ENCODE data around the gene WDR74.
"Not testable (repeated sequence)": the region's sequence is repeated elsewhere in the genome, so short reads cannot be mapped to it uniquely, and the experiment has no call there.

The WDR74 gene

DNA sequence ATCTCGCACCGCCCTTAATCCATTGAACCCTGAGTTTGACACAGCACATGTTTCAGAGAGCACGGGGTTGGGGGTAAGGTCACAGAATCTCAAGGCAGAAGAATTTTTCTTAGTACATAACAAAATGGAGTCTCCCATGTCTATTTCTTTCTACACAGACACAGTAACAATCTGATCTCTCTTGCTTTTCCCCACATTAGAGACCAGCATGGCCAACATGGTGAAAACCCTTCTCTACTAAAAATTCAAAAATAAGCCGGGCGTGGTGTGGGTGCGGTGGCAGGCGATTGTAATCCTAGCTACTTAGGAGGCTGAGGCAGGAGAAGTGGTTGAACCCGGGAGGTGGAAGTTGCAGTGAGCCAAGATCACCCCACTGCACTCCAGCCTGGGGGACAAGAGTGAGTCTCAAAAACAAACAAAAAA, 19.9 kb upstream of the WDR74 start:
- not testable (repeated sequence) for DNase-seq

DNA sequence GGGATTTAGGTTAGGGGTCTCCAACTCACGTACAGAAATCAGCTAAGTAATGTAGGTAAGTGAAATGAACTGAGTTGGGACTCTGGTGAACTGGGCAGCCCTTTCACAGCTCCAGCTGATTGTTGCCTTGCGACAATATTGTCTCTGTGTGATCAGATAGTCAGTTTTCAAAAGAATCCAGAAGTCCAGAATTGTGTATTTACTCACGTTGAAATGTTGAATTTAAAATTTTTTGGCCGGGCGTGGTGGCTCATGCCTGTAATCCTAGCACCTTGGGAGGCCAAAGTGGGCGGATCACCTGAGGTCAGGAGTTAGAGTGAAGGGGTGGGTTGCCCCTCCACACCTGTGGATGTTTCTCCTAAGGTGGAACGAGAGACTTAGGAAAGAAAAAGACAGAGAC, 18.8 kb upstream of the WDR74 start:
- no peak for DNase-seq

DNA sequence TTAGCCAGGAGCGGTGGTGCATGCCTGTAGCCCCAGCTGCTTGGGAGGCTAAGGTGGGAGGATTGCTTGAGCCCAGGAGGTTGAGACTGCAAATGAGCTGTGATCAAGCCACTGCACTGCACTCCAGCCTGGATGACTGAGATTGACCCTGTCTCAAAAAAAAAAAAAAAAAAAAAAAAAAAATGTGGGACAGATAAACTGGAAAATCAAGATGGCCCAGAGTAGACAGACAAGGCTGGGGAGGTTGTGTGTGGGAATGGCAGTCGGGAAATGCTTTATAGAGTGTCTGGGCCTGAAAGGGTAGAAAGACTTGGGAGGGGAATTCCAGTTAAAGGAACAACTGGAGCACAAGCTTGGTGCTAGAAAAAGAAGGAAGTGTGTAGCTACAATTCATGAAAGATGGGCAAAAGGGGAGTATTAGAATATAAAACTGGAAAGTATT, 18.2 kb upstream of the WDR74 start:
- no peak for DNase-seq

DNA sequence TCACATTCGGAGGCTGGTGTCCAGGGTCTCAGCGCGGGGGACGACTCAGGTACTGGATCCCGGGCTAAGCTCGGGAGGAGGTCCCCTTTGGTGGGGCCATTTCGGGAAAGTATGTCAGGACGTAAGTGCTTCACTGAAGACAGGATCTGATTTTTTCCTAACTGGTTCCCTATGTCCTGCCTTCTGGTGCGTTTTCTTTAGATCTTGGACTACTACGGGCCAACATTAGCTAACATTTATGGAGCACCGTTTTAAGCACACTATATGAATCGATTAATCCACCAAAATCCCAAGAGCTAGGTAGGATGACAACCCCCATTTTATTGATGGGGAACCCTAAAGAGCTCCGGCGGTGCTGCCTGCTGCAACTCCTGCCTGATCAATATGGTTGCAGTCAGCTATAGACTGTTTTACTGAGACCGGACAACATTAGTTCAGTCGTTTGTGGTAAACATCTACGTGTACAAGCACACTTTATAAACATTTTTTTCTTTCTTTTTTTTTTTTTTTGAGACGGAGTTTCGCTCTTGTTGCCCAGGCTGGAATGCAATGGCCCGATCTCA, 17.0 kb upstream of the WDR74 start:
- DNase-seq = no peak

DNA sequence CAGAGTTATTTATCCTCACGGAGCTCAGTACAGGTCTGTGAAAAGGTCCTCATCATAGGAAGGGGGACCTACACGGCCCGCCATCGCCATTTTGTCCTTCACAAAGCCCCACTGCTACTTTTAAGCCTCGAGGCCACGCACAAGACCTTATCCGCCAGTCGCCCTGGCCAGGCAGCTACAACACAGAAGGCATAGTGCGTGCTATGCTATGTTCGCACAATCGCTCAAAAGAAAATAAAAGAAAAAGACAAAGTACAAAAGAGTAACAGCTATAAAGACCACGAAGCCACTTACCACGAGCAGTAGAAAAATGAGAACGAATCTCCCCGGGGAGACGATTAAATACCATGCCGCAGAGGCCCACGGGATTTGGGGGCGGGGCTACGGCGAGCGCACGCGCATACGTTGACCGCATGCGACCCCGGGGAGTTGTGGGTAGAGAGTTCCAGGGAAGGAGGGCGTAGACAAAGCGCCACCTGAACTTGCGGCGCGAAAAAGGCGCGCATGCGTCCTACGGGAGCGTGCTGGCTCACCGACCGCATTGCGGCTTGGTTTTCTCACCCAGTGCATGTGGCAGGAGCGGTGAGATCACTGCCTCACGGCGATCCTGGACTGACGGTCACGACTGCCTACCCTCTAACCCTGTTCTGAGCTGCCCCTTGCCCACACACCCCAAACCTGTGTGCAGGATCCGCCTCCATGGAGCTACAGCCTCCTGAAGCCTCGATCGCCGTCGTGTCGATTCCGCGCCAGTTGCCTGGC, 16.4 kb upstream of the WDR74 start:
- peak; percentile 90 for DNase-seq

DNA sequence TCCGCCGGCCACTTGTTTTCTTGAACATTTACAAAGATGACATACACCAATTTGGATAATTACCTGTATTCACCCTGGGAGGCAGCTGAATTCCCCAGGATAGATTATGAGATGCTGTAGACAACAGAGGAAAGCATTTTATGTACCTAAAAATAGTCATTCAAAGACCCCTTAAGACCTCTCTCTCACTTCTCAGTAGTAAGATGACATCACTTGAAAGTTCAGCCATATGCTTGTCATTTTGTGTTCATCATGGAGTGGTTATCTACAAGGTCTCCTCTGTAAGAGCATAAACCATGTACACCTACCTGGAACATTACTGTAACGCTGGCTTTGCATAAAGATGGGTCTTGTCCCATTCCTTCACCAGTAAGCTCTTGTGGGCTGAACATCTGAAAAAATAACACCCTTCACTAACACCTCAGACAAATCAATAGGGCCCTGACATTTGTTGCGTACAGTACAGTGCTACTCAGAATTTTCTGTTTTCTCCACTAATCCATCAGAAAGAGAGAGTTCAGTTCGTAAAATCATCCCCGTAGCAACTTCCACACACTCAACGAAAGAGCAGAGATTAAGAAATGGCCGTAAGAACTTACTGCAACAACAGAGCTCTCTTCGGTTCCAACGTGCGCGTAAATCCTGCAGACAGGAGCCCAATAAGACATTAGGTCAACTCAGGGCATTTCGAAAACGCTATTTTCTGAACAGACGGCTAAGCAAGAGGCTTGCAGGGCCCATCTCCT, 15.6 kb upstream of the WDR74 start:
- DNase-seq = no peak

DNA sequence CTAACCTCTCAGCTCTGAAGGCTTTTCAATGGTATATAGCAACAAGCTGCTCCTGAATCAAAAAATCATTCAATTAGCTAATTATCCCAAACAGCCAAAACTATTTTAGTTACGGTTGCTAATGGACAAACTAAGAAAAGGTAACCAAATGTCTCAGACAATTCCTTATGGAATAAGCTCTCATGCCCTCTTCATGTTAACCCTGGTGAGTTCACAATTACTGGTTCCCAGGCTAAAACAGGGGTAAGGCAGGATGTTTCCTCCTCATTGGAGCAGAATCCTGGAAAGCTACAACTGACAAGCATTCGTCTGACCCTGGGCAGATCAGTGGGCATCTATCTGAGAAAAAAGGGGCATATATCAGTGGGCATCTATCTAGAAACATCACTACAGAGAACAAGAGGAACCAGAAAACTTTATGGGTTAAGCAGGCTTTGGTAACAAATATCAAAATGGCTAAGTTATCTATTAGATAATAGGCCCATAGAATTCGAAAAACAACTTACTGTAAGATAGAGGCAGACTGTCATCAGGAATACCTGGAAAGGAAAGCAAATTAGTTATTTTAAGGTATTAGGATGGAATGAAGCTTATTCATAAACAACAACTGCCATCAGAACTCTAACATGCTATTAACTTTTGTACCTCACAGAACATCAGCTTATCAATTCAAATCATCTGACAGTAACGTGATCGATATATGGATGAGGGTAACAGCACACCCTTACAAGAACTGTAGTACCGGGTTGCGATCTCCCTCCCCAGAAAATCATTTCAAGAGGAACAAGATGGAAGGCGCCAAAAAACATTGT, 14.8 kb upstream of the WDR74 start:
- DNase-seq = no peak

DNA sequence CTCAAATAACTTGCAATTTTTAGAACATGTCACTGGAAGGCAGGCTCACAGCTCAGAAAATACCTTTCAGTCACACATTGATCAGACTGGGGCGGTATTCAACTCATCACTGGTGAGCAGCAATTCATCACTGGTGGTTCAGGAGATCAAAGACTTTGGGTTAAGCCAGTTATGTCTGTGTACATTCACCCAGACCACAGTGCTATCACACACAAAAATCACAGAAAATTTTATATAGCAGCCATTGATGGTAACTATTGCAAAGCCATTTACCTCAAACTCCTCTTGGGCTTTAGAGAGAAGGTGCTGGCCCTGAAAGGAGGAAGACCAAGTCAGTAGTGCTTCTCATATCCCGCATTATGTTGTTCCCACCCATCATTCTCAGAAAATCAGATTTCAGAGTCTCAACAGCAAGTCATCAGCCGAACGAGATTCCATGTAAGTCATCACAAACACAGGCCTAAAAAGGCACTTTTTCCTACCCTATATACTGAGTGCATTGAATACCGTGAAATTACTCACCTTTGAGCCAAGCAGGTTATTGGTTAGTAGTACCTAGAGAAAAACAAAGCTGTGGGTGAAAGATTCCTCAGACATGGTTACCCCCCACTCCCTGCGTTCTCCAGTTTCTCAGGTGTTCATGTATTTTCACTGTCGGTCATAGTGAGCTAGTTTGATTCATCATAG, 14.0 kb upstream of the WDR74 start:
- no peak for DNase-seq

DNA sequence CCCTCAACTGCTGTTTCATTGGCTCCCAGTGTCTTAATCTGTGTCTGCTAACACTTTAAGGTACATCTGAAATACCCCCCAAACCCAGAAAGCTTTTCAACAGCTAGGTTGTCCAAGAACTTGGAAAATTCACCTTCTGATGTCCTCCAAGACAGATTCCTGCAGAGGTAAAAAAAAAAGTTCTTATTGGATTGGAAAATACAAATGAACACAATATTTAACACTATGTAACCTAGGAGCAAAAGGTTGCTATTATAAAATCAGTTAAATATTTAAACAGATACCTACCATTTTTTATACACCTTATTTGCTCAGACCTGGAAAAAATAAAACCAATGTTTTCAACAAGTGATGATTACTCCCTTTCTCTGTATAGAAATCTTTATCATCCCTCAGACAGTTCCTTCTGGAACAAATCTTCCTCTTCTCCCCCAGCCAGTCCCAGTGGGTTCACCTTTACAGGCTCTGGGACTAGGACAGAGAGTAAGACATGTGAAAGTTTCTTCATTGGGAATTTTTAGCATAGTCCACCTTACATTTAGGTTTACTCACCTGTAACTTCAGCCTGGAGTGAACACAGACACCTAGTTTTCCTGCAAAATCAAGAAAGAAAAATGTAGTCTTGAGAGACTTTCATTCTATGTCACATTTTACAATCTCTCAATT, 13.3 kb upstream of the WDR74 start:
- no peak for DNase-seq

DNA sequence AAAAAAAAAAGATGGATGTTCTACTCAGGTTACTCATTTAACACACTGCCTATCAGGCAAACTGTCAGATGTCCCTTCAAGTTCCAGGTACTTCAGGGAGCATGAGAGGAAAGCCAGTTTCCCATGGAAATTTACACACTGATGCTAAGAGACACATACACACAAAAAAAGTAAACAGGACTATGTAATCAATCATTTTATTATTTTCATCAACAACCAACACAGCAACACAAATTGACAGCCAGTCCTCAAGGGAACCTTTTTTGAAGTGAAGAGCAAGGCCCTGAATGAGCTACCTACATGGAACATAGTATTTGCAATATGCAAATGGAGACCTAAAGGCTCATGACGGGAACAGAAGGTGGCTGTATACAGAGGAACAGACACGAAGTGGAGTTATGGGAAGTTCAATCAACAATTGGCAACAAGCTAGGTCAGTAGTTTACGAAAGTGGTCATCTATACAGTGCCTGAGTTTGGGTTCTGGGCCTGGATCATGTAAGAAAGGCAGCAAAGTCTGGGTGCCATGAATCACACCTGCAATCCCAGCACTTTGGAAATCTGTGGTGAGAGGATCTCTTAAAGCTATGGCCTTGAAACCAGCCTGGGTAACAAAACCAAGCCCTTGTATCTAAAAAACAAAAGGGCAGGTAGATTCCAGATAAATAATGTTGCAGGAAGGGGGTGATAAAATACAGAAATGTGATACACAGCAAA, 12.6 kb upstream of the WDR74 start:
- no peak for DNase-seq

DNA sequence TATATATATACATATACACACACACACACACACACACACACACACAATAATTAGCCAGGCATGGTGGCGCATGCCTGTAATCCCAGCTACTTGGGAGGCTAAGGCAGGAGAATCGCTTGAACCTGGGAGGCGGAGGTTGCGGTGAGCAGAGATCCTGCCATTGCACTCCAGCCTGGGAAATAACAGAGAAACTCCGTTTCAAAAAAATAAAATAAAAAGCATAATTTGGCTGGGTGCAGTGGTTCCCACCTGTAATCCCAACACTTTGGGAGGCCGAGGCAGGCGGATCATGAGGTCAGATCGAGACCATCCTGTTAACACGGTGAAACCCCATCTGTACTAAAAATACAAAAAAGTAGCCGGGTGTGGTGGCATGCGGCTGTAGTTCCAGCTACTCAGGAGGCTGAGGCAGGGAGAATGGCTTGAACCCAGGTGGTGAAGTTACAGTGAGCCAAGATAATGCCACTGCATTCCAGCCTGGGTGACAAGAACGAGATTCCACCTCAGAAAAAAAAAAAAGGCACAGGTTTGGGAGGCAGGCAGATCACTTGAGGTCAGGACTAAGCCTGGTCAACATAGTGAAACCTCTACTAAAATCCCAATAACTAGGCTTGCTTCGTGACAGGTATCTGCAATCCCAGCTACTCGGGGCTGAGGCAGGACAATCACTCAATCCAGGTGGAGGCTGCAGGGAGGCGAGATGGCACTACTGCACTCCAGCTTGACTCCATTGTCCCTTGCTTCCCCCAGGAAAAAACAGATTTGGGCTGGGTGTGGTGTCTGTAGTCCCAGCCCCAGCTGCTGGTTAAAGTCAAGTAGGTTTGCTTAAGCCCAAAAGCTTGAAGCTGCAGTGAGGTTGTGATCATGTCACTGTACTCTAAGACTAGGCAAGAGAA, 11.8 kb upstream of the WDR74 start:
- DNase-seq = no peak

DNA sequence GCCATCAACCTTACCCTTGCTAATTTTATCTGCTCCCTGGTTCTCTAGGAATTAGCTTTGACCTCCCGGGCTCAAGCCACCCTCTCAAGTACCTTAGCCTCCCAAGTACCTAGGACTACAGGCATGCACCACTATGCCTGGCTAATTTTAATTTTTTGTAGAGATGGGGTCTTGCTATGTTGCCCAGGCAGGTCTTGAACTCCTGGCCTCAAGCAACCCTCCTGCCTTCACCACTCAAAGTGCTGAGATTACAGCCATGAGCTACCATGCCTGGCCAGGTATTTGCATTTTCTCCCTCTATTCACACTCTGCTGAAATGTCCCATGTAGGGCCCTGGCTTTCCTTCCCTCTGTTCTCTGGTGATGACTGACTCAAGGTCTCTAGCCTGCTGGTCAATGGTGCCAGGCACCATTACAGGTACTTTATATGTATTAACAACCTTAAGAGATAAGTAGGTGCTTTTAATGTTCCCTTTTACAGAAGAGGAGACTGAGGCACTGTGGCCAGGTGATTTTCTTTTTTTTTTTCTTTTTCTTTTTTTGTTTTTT, 8.5 kb upstream of the WDR74 start:
- DNase-seq = no peak

DNA sequence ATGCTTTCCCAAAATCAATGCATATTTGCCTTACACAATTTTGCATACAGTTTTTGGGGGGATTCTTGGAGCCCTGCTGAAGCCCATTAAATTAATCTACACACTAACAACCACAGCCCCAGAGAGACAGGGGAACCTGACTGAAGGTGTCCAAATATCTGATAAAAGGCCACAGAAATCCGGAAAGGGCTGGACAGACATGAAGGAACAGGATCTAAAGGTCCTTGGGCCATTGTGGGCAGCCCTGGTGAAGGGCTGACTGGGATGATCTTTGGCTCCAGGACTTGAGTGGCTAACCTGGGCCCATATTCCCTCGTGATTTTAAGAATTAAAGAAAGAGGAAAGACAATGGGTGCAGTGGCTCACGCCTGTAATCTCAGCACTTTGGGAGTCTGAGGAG, 6.8 kb upstream of the WDR74 start:
- no peak for DNase-seq

DNA sequence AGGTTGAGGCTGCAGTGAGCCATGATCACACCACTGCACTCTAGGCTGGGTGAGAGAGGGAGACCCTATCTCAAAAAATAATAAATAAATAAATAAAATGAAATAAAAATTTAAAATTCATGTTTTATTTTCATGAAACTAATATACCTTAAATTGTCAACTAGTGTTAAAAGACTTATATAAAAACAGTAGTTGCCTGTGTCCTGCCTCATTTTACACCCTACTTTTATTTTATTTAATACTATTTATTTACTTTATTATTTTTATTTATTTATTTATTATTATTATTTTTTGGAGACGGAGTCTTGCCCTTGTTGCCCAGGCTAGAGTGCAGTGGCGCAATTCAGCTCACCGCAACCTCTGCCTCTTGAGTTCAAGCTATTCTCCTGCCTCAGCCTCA, 4.8 kb upstream of the WDR74 start:
- no peak for DNase-seq

DNA sequence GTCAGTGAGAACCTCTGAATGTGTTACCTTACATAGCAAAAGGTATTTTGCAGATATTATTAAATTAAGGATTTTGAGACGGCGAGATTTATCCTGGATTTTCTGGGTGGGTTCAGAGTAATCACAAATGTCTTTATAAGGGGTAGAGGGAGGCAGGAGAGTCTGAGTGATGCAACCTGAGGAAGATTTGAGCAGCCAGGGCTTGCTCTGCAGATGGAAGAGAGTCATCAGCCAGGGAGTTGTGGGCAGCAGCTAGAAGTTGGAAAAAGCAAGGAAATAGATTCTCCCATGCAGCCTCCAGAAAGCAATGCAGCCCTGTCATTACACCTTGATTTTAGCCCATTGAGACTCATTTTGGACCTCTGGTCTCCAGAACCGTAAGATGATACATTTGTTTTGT, 4.1 kb upstream of the WDR74 start:
- DNase-seq = no peak

DNA sequence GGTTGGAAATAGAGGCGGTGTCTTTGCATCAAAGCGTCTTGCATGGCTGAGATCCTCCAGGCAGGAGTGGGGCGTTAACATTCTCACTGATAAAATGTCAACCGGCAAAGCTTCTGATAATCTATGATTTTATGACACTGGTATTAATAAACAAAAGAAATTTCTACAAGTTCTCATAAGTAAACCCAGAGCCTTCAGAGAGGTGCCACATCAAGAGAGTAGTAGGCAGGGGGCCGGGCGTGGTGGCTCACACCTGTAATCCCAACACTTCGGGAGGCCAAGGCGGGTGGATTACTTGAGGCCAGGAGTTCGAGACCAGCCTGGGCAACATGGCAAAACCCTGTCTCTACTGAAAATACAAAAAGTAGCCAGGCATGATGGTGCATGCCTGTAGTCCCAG, 3.5 kb upstream of the WDR74 start:
- DNase-seq = not testable (repeated sequence)

DNA sequence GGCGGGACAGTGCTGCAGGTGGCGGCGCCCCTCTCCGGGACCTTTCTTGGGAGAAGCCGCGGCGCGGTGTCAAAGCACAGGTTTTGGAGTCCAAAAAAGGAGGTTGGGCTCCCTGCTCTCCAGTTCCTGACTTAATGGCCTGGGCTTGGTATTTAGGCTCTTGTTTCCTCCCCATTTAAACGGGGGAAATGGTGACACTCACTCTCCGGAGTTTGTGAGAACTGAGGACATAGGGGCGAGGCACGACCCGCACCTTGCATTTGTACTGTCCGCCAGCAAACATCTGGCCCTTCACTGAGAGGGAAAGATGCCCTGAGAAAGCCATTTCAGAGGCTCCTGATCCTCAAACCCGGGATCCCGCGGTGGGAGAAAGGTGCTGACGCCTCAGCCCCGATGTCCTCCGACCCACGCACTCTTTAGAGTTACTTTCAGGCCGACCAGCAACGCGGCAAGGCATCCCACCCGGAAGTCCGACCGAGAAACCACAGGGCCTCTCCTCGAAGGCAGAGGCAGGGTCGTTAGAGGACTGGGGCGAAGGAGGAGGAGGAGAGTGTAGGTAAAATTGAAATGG, 2.9 kb upstream of the WDR74 start:
- DNase-seq = no peak

DNA sequence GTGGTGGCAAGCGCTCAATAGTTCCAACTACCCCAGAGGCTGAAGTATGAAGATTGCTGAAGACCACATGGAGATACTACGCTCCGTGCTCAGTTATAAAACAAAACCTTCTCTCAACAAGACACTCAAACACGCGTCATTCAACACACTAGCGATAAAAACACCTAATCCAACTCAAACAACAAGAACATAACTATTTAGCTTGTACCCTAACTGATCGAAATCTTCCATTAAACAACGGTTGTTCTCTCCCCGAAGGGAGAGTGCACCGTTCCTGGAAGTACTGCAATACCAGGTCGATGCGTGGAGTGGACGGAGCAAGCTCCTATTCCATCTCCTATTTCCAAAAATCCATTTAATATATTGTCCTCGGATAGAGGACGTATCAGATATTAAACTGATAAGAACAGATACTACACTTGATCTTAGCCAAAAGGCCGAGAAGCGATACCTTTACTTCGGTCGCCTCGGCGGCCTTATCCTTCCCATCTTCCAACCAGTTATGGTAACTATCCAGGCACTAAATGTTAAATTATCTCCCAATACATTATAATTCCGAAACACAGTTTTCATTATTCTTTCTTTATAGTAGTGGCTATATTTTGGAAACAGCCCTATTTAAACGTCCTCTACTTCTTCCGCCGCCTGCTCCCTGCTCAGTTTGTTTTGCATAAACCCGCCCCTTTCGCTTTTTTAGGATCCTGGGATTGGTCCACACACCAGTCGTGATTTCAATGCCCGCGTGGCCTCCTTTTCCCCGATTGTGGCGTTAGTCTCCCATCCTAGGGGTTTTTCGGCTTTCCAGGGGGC, 2.2 kb upstream of the WDR74 start:
- DNase-seq = peak; percentile 98
